Activated CD4-positive, alpha-beta T cell treated with anti-CD3 and anti-CD28 coated beads, Interleukin-2, amount 10 ng/mL, durations not matched to agents 7 days and 5 days (primary cell): ENCODE results near the gene UGGT1. TPM values are rescaled to one million over a fixed set of nuclear protein-coding genes. Genes with fewer than 3 reads are reported as not detected.
A peak's percentile ranks its signal among the peaks of the same experiment; 100 is the strongest.

ENCODE experiments used
- CTCF ChIA-PET: fragments of 350-600 bp; sonication (Branson Sonifier 250); formaldehyde crosslinking; loops from one replicate; lab custom pipeline; 2021; ENCODE audit warnings: antibody characterized with exemption; lab: Charles Lee
- POLR2A ChIA-PET: fragments of 350-600 bp; sonication (Branson Sonifier 250); formaldehyde crosslinking; loops from one replicate; lab custom pipeline; 2021; ENCODE audit warnings: antibody characterized with exemption; lab: Charles Lee
- DNase-seq: peaks from one replicate; pipeline ENCODE4 v3.0.0-alpha.2; 2020
- H3K27ac Mint-ChIP-seq: one replicate; pipeline ENCODE4 v1.8.0; 2021; ENCODE audit warnings: mild to moderate bottlenecking, moderate library complexity, mixed read lengths
- H3K27me3 Mint-ChIP-seq: one replicate; pipeline ENCODE4 v1.8.0; 2021; ENCODE audit warnings: mixed read lengths
- H3K36me3 Mint-ChIP-seq: one replicate; pipeline ENCODE4 v1.8.0; 2021; ENCODE audit warnings: low read depth, mixed read lengths
- H3K4me1 Mint-ChIP-seq: one replicate; pipeline ENCODE4 v1.8.0; 2021; ENCODE audit warnings: mixed read lengths
- H3K4me3 Mint-ChIP-seq: one replicate; pipeline ENCODE4 v1.8.0; 2021; ENCODE audit warnings: mild to moderate bottlenecking, moderate library complexity, mixed read lengths
- H3K9me3 Mint-ChIP-seq: one replicate; pipeline ENCODE4 v1.8.0; 2021; ENCODE audit warnings: mixed read lengths
- total RNA-seq, 2 experiments: library from RNA; stranded (reverse); gene quantifications; one replicate each; pipeline ENCODE4 v1.2.3, GENCODE V29; 2021

Gene UGGT1
- total RNA-seq, 2 experiments from 2014 or later: 64.3 to 70.7 TPM

GRCh38 chr2:128214251-128214650, 123.3 kb downstream of the UGGT1 start:
- H3K36me3 Mint-ChIP-seq: no peaks in the 10 kb centered on the region

DNA sequence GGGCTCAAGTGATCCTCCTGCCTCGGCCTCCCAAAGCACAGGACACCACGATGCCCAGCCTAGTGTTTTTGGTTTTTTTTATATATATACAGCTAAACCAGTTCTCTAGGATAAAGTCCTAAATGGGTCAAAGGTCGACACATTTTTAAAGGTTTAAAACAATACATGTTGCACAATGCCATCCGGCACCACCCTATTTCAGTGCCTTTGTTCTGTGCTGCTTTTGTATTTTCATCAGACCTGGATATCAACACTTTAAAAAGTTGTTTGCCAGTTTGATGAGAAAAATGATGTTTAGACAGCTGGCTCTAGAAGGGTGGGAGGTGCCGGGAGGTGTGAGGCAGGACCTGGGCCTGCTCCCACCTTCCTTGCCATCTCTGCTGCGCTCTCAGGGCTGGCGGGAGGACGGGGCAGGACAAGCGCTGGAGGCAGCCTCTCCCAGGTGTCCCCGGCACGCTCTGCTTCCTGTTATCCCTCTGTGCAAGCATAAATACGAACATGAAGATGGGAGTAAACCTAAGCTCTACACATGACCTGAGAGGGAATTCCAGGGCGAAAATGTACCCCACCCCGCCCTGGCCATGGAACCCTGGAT, 124.0 kb downstream of the UGGT1 start:
- no peak for DNase-seq
- CTCF ChIA-PET: interaction anchor here (1.2 kb wide), 2 partner anchors 14 to 23 kb away, joined by 3 to 4 read pairs; no protein-coding TSS in a partner anchor
- no peak overlapping the region for H3K4me3 Mint-ChIP-seq
- H3K4me1 Mint-ChIP-seq: peaks cover 21% of the 10 kb centered on the region
- no peaks in the 10 kb centered on the region for H3K36me3 Mint-ChIP-seq
- POLR2A ChIA-PET: no interaction called here
- H3K9me3 Mint-ChIP-seq: no peaks in the 10 kb centered on the region
- no peak overlapping the region for H3K27ac Mint-ChIP-seq
- no peaks in the 10 kb centered on the region for H3K27me3 Mint-ChIP-seq

More at GRCh38 chr2:128214251-128214650, 123.3 kb downstream of the UGGT1 start:
- DNase-seq: no peak
- CTCF ChIA-PET: no interaction called here
- Mint-ChIP-seq H3K27me3 (no peaks in the 10 kb centered on the region), H3K9me3 (no peaks in the 10 kb centered on the region), H3K4me1 (peaks cover 21% of the 10 kb centered on the region), H3K4me3 (no peak overlapping the region), H3K27ac (no peak overlapping the region)
- POLR2A ChIA-PET: no interaction called here

GRCh38 chr2:128215897-128216642, 125.1 kb downstream of the UGGT1 start:
- ChIA-PET CTCF (interaction anchor here (1.2 kb wide), 2 partner anchors 13 to 24 kb away, joined by 3 to 4 read pairs; no protein-coding TSS in a partner anchor), POLR2A (no interaction called here)
- Mint-ChIP-seq H3K4me1 (peaks cover 21% of the 10 kb centered on the region), H3K36me3 (no peaks in the 10 kb centered on the region), H3K27ac (no peak overlapping the region), H3K27me3 (no peaks in the 10 kb centered on the region), H3K4me3 (no peak overlapping the region), H3K9me3 (no peaks in the 10 kb centered on the region)
- peak; percentile 77 for DNase-seq

DNA sequence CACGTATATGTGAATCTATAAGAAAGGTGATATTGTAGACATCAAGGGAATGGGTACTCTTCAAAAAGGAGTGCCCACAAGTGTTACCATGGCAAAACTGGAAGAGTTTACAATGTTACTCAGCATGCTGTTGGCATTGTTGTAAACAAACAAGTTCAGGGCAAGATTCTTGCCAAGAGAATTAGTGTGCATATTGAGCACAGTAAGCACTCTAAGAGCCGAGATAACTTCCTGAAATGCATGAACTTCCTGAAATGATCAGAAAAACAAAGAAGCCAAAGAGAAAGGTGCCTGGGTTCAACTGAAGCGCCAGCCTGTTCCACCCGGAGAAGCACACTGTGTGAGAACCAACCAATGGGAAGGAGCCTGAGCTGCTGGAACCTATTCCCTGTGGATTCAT, 126.7 kb downstream of the UGGT1 start:
- CTCF ChIA-PET: no interaction called here
- H3K9me3 Mint-ChIP-seq: no peaks in the 10 kb centered on the region
- no peaks in the 10 kb centered on the region for H3K36me3 Mint-ChIP-seq
- POLR2A ChIA-PET: no interaction called here
- H3K4me3 Mint-ChIP-seq: no peak overlapping the region
- DNase-seq: no peak
- H3K27ac Mint-ChIP-seq: no peak overlapping the region
- peaks cover 21% of the 10 kb centered on the region for H3K4me1 Mint-ChIP-seq
- H3K27me3 Mint-ChIP-seq: no peaks in the 10 kb centered on the region

DNA sequence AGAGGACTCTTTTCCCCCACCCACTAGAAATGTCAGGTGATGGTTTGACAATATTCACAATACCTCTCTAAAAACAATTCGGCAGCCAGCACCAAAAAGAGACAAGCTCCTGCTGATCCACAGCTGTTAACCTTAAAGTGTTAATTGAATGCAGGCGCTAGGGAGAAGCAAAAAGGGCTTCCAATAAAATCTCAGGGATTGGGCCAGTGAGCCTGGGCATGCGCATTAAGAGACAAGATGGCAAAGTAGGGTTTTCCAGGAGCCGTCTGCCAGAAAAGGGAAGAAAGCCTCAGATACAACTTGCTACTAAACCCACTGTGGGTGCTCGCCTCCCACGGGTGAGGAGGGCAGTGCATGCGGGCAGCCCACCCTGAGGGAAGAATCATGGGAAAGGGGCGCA, 128.9 kb downstream of the UGGT1 start:
- Mint-ChIP-seq H3K27me3 (no peaks in the 10 kb centered on the region), H3K36me3 (no peaks in the 10 kb centered on the region), H3K9me3 (no peaks in the 10 kb centered on the region), H3K27ac (no peak overlapping the region), H3K4me3 (no peak overlapping the region), H3K4me1 (peaks cover 21% of the 10 kb centered on the region)
- CTCF ChIA-PET: no interaction called here
- DNase-seq: no peak
- POLR2A ChIA-PET: no interaction called here

DNA sequence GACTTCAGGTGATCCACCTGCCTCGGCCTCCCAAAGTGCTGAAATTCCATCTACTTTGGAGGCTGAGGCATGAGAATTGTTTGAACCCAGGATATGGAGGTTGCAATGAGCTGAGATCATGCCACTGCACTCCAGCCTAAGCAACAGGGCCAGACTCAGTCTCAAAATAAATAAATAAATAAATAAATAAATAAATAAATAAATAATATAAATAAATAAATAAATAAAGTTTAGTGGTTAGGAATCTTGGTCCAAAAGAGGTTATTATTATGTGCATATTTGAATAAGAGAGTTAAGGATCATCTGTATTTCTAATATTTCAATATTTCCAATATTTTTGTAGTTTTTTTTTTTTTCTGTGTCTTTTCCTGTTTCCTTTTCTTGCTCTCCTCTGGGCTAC, 136.9 kb downstream of the UGGT1 start:
- CTCF ChIA-PET: interaction anchor here (0.6 kb wide), 1 partner anchor 163 kb away, joined by 6 read pairs; no protein-coding TSS in a partner anchor
- H3K4me1 Mint-ChIP-seq: peaks cover 2% of the 10 kb centered on the region
- peaks cover 2% of the 10 kb centered on the region for H3K9me3 Mint-ChIP-seq
- H3K4me3 Mint-ChIP-seq: no peak overlapping the region
- H3K36me3 Mint-ChIP-seq: no peaks in the 10 kb centered on the region
- H3K27ac Mint-ChIP-seq: no peak overlapping the region
- no peak for DNase-seq
- POLR2A ChIA-PET: no interaction called here
- peaks cover 7% of the 10 kb centered on the region for H3K27me3 Mint-ChIP-seq

DNA sequence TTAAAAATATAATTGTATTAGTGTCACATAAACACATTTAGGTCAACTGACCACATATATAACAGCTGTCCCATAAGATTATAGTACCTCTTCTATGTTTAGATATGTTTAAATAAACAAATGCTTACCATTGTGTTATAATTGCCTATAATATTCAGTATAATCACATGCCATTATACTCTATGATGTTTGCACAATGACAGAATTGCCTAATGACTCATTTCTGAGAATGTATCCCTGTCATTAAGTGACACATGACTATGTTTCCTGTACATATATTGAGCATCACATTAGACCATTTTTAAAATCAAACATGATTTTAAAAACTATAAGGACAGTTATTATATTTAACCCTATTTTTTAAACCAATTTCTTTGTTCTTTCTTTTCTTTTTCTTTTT, 137.9 kb downstream of the UGGT1 start:
- CTCF ChIA-PET: interaction anchor here (1.0 kb wide), 1 partner anchor 14 kb away, joined by 3 read pairs; no protein-coding TSS in a partner anchor
- Mint-ChIP-seq H3K4me1 (peaks cover 4% of the 10 kb centered on the region), H3K4me3 (no peak overlapping the region), H3K9me3 (peaks cover 2% of the 10 kb centered on the region), H3K27me3 (peaks cover 7% of the 10 kb centered on the region), H3K36me3 (no peaks in the 10 kb centered on the region), H3K27ac (no peak overlapping the region)
- no peak for DNase-seq
- POLR2A ChIA-PET: no interaction called here

DNA sequence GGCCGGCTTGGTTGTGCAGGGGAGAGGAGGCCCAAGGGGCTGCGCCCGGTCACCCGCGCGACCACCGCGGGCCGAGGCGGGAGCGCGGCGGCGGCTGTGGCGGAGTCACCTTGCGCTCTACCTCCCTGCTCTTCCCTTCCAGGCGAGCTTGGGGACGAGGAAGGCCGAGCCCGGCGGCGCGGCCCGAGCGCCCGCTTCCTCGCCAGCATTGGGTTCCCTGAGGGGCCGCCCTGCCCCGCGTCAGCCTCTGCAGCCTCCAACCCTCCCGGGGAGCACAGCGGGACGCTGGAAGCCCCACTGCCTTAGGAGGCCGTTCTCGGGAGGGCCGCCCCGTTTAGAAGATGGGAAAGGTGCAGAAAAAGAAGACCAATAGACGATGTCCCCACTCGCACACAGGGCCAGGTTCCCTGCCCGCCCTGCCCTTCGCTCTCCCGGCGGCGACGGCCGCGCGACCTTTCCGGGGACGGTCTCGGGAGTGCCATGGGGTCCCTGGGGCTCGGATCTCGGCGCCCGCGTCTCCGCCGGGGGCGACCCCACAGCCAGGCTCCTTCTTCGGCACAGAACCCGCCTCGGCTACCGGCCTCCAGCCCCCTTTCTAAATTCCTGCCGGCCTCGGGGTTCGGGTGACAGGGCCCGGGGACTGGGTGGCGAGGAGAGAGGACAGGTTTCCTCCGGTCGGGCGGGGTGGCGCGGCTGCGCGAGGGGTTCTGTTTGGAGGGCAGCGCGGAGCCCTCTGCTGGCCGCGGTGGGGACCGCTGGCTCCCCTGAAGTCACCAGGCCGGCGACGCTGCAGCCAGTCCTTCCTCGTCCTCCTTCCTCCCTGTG, 142.2 kb downstream of the UGGT1 start:
- POLR2A ChIA-PET: no interaction called here
- Mint-ChIP-seq H3K36me3 (no peaks in the 10 kb centered on the region), H3K27me3 (peaks cover 7% of the 10 kb centered on the region), H3K4me3 (peak overlapping the region; percentile 77), H3K9me3 (no peaks in the 10 kb centered on the region), H3K27ac (no peak overlapping the region), H3K4me1 (peaks cover 6% of the 10 kb centered on the region)
- peak; percentile 87 for DNase-seq
- CTCF ChIA-PET: interaction anchor here (0.9 kb wide), 1 partner anchor 12 kb away, joined by 3 read pairs; no protein-coding TSS in a partner anchor

- Mint-ChIP-seq H3K27me3 (peaks cover 7% of the 10 kb centered on the region), H3K27ac (no peak overlapping the region)
Measured at GRCh38 chr2:128233790-128234395, 142.9 kb downstream of the UGGT1 start.

DNA sequence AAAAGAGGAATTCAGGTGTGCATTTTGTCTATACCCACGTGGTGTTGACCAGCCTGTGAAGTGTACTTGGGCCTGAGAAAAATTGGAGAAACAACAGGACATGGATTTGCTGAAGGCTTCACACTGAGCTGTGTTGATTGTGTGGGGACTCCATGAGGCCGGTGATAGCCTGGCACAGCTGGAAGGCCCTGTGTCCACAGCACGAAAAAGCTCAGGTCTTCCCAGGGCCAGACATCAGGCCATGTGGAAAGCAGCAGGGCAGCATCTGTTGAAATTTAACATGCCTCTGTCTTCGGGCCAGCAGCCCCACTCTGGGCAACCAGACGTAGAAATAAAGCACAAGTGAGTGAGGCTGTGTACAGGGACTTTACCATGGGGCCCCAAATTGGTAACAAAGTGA, 143.6 kb downstream of the UGGT1 start:
- no peak for DNase-seq
- Mint-ChIP-seq H3K4me1 (peaks cover 6% of the 10 kb centered on the region), H3K9me3 (no peaks in the 10 kb centered on the region), H3K27me3 (peaks cover 7% of the 10 kb centered on the region), H3K36me3 (no peaks in the 10 kb centered on the region), H3K27ac (no peak overlapping the region), H3K4me3 (no peak overlapping the region)
- ChIA-PET CTCF (no interaction called here), POLR2A (no interaction called here)

More at GRCh38 chr2:128233790-128234395, 142.9 kb downstream of the UGGT1 start:
- Mint-ChIP-seq H3K36me3 (no peaks in the 10 kb centered on the region), H3K4me1 (peaks cover 6% of the 10 kb centered on the region), H3K9me3 (no peaks in the 10 kb centered on the region), H3K4me3 (peak overlapping the region; percentile 77)
- CTCF ChIA-PET: no interaction called here
- POLR2A ChIA-PET: no interaction called here
- DNase-seq: no peak

- Mint-ChIP-seq H3K9me3 (no peaks in the 10 kb centered on the region), H3K4me3 (no peak overlapping the region), H3K27ac (no peak overlapping the region), H3K36me3 (no peaks in the 10 kb centered on the region), H3K4me1 (peaks cover 6% of the 10 kb centered on the region), H3K27me3 (peaks cover 7% of the 10 kb centered on the region)
- ChIA-PET CTCF (no interaction called here), POLR2A (no interaction called here)
- no peak for DNase-seq
Measured at GRCh38 chr2:128235581-128235980, 144.6 kb downstream of the UGGT1 start.

GRCh38 chr2:128236491-128237035, 145.6 kb downstream of the UGGT1 start:
- peaks cover 2% of the 10 kb centered on the region for H3K27me3 Mint-ChIP-seq
- no peaks in the 10 kb centered on the region for H3K36me3 Mint-ChIP-seq
- ChIA-PET CTCF (no interaction called here), POLR2A (no interaction called here)
- no peaks in the 10 kb centered on the region for H3K9me3 Mint-ChIP-seq
- no peak for DNase-seq
- peaks cover 6% of the 10 kb centered on the region for H3K4me1 Mint-ChIP-seq
- no peak overlapping the region for H3K4me3 Mint-ChIP-seq
- H3K27ac Mint-ChIP-seq: no peak overlapping the region
